IgD-negative memory B cell (primary cell): Measurements from ENCODE around the gene ACTR3. TPM values are rescaled to one million over a fixed set of nuclear protein-coding genes. Genes with fewer than 3 reads are reported as not detected.

Source experiments
- H3K27ac Mint-ChIP-seq, 3 donors: one replicate each; pipeline ENCODE4 v1.8.0; 2020 to 2022; ENCODE audit warnings: mild to moderate bottlenecking in 3 of 3, mixed read lengths in 3 of 3, moderate library complexity in 1 of 3
- H3K27me3 Mint-ChIP-seq: one replicate; pipeline ENCODE4 v1.8.0; 2021; ENCODE audit warnings: mixed read lengths
- H3K36me3 Mint-ChIP-seq: one replicate; pipeline ENCODE4 v1.8.0; 2020; ENCODE audit warnings: mild to moderate bottlenecking, mixed read lengths
- H3K4me1 Mint-ChIP-seq, 3 donors: one replicate each; pipeline ENCODE4 v1.8.0; 2020 to 2022; ENCODE audit warnings: mixed read lengths in 3 of 3, mild to moderate bottlenecking in 1 of 3
- H3K4me3 Mint-ChIP-seq, 4 donors: one replicate each; pipeline ENCODE4 v1.8.0; 2020 to 2022; ENCODE audit warnings: mild to moderate bottlenecking in 4 of 4, mixed read lengths in 4 of 4, moderate library complexity in 3 of 4
- H3K9me3 Mint-ChIP-seq, 3 donors: one replicate each; pipeline ENCODE4 v1.8.0; 2020 to 2021; ENCODE audit warnings: mixed read lengths in 3 of 3, mild to moderate bottlenecking in 1 of 3
- polyA plus RNA-seq: library from polyadenylated mRNA; unstranded; fragments of 300-500 nt; fragmentation: Illumina TruSeq; gene quantifications from one replicate; pipeline ENCODE4 v1.2.3, GENCODE V29; 2021

ACTR3 gene
- polyA plus RNA-seq, 1 donor from 2014 or later: 432 TPM

- peak overlapping the region; percentile 94 to 100 (median 99) for H3K4me3 Mint-ChIP-seq
- H3K4me1 Mint-ChIP-seq: peaks cover 53 to 62% (median 54%) of the 10 kb centered on the region in 3 donors
- H3K27me3 Mint-ChIP-seq: peaks cover 2% of the 10 kb centered on the region
- H3K36me3 Mint-ChIP-seq: peaks cover 2% of the 10 kb centered on the region
- H3K27ac Mint-ChIP-seq: peak overlapping the region; percentile 93 to 99 (median 97)
- no peaks in the 10 kb centered on the region for H3K9me3 Mint-ChIP-seq
Observed at GRCh38 chr2:113888641-113889470, 1.0 kb upstream of the ACTR3 start.

- peaks cover 60 to 70% (median 61%) of the 10 kb centered on the region in 3 donors for H3K4me1 Mint-ChIP-seq
- H3K27ac Mint-ChIP-seq: peak overlapping the region; percentile 93 to 99 (median 99)
- H3K36me3 Mint-ChIP-seq: peaks cover 2% of the 10 kb centered on the region
- peaks cover 2% of the 10 kb centered on the region for H3K27me3 Mint-ChIP-seq
- peak overlapping the region; percentile 94 to 100 (median 99) for H3K4me3 Mint-ChIP-seq
- H3K9me3 Mint-ChIP-seq: no peaks in the 10 kb centered on the region
Observed at GRCh38 chr2:113890253-113891235, 655 bp downstream of the ACTR3 start.

- Mint-ChIP-seq H3K27ac (peak overlapping the region; percentile 93 to 99 (median 99)), H3K9me3 (no peaks in the 10 kb centered on the region), H3K4me3 (peak overlapping the region; percentile 94 to 100 (median 99)), H3K27me3 (peaks cover under 1% of the 10 kb centered on the region), H3K36me3 (peaks cover 3% of the 10 kb centered on the region), H3K4me1 (peaks cover 63 to 76% (median 67%) of the 10 kb centered on the region in 3 donors)
Observed at GRCh38 chr2:113891265-113891959, 1.5 kb downstream of the ACTR3 start.

- H3K27ac Mint-ChIP-seq: peak overlapping the region; percentile 71 to 82 (median 76)
- H3K4me3 Mint-ChIP-seq: peak overlapping the region; percentile 84 to 100 (median 95)
- H3K27me3 Mint-ChIP-seq: no peaks in the 10 kb centered on the region
- H3K9me3 Mint-ChIP-seq: no peaks in the 10 kb centered on the region
- peaks cover 3% of the 10 kb centered on the region for H3K36me3 Mint-ChIP-seq
- peaks cover 63 to 76% (median 67%) of the 10 kb centered on the region in 3 donors for H3K4me1 Mint-ChIP-seq
Observed at GRCh38 chr2:113892004-113892710, 2.3 kb downstream of the ACTR3 start.

GRCh38 chr2:113894156-113894743 lies 4.4 kb downstream of the ACTR3 start:
- peak overlapping the region; percentile 84 to 100 (median 95) for H3K4me3 Mint-ChIP-seq
- H3K27me3 Mint-ChIP-seq: no peaks in the 10 kb centered on the region
- H3K4me1 Mint-ChIP-seq: peaks cover 64 to 77% (median 67%) of the 10 kb centered on the region in 3 donors
- no peaks in the 10 kb centered on the region for H3K9me3 Mint-ChIP-seq
- H3K36me3 Mint-ChIP-seq: peaks cover 3% of the 10 kb centered on the region
- peak overlapping the region in 2 of 3 donors; percentile 27 to 76 for H3K27ac Mint-ChIP-seq

GRCh38 chr2:113895301-113895700 lies 5.4 kb downstream of the ACTR3 start:
- Mint-ChIP-seq H3K36me3 (peaks cover 3% of the 10 kb centered on the region), H3K9me3 (no peaks in the 10 kb centered on the region), H3K27ac (peak overlapping the region; percentile 70 to 82 (median 76)), H3K4me1 (peaks cover 71 to 84% (median 78%) of the 10 kb centered on the region in 3 donors), H3K27me3 (no peaks in the 10 kb centered on the region), H3K4me3 (peak overlapping the region; percentile 45 to 100 (median 88))

GRCh38 chr2:113895819-113896563 lies 6.1 kb downstream of the ACTR3 start:
- Mint-ChIP-seq H3K27me3 (no peaks in the 10 kb centered on the region), H3K36me3 (peaks cover 2% of the 10 kb centered on the region), H3K4me3 (peak overlapping the region; percentile 45 to 100 (median 88)), H3K27ac (peak overlapping the region; percentile 70 to 82 (median 76)), H3K4me1 (peaks cover 74 to 87% (median 84%) of the 10 kb centered on the region in 3 donors), H3K9me3 (no peaks in the 10 kb centered on the region)

- Mint-ChIP-seq H3K36me3 (peaks cover 1% of the 10 kb centered on the region), H3K27ac (peak overlapping the region; percentile 60 to 95 (median 66)), H3K9me3 (no peaks in the 10 kb centered on the region), H3K4me1 (peaks cover 78 to 92% (median 87%) of the 10 kb centered on the region in 3 donors), H3K4me3 (peak overlapping the region; percentile 47 to 91 (median 86)), H3K27me3 (no peaks in the 10 kb centered on the region)
Observed at GRCh38 chr2:113896791-113897190, 6.9 kb downstream of the ACTR3 start.

GRCh38 chr2:113898081-113898480 lies 8.2 kb downstream of the ACTR3 start:
- Mint-ChIP-seq H3K9me3 (no peaks in the 10 kb centered on the region), H3K4me1 (peaks cover 78 to 92% (median 87%) of the 10 kb centered on the region in 3 donors), H3K36me3 (peaks cover 1% of the 10 kb centered on the region), H3K27ac (peak overlapping the region; percentile 0 to 95 (median 66)), H3K27me3 (no peaks in the 10 kb centered on the region), H3K4me3 (peak overlapping the region; percentile 47 to 91 (median 86))

GRCh38 chr2:113899166-113899565 lies 9.3 kb downstream of the ACTR3 start:
- peaks cover 77 to 92% (median 89%) of the 10 kb centered on the region in 3 donors for H3K4me1 Mint-ChIP-seq
- peak overlapping the region in 3 of 4 donors; percentile 2 to 85 (median 49) for H3K4me3 Mint-ChIP-seq
- peaks cover 3% of the 10 kb centered on the region for H3K36me3 Mint-ChIP-seq
- H3K27ac Mint-ChIP-seq: peak overlapping the region in 2 of 3 donors; percentile 12 to 33
- no peaks in the 10 kb centered on the region for H3K27me3 Mint-ChIP-seq
- no peaks in the 10 kb centered on the region for H3K9me3 Mint-ChIP-seq

GRCh38 chr2:113901943-113902342 lies 12.1 kb downstream of the ACTR3 start:
- H3K27ac Mint-ChIP-seq: peak overlapping the region; percentile 82 to 87 (median 84)
- peak overlapping the region in 3 of 4 donors; percentile 43 to 87 (median 61) for H3K4me3 Mint-ChIP-seq
- H3K36me3 Mint-ChIP-seq: peaks cover 4% of the 10 kb centered on the region

GRCh38 chr2:113905886-113906285 lies 16.0 kb downstream of the ACTR3 start:
- Mint-ChIP-seq H3K9me3 (peaks cover 0 to 1% (median 0%) of the 10 kb centered on the region in 3 donors), H3K27me3 (no peaks in the 10 kb centered on the region), H3K4me1 (peaks cover 64 to 78% (median 71%) of the 10 kb centered on the region in 3 donors), H3K4me3 (peak overlapping the region in 2 of 4 donors; percentile 14 to 48), H3K27ac (no peak overlapping the region), H3K36me3 (peaks cover 4% of the 10 kb centered on the region)

More at GRCh38 chr2:113901943-113902342, 12.1 kb downstream of the ACTR3 start:
- H3K4me1 Mint-ChIP-seq: peaks cover 67 to 86% (median 81%) of the 10 kb centered on the region in 3 donors
- peaks cover 0 to 1% (median 0%) of the 10 kb centered on the region in 3 donors for H3K9me3 Mint-ChIP-seq
- H3K27me3 Mint-ChIP-seq: no peaks in the 10 kb centered on the region
